HepG2 (cell line): ENCODE data around the gene PCED1B. TPM values are rescaled to one million over a fixed set of nuclear protein-coding genes. Genes with fewer than 3 reads are reported as not detected.

Experiments
- ATAC-seq: fragments of 200-7000 bp; cut with Tn5 transposase; 3 replicates; pipeline ENCODE4 v1.9.1; 2020; ENCODE audit warnings: mild to moderate bottlenecking, moderate library complexity
- BruUV-seq: library from RNA; stranded (reverse); fragments of 400-500 nt; replicated peaks from 2 replicates; lab custom pipeline; 2021; lab: Mats Ljungman, UMichigan
- CTCF ChIA-PET: fragments of 300-600 bp; formaldehyde crosslinking; extraction: SDS; loops from one replicate; lab custom pipeline; 2021; ENCODE audit warnings: low total read pairs, inconsistent platforms, low intra/inter-chr PET ratio; lab: Yijun Ruan, JAX
- POLR2A ChIA-PET: fragments of 350-600 bp; sonication (Branson Sonifier 250); formaldehyde crosslinking; loops from one replicate; lab custom pipeline; 2020; ENCODE audit warnings: antibody characterized with exemption, inconsistent platforms; lab: Yijun Ruan, JAX
- DNase-seq: peaks from one replicate; pipeline ENCODE4 v3.0.0-alpha.2; 2015; ENCODE audit warnings: low spot score
- FAIRE-seq: peaks from 3 replicates; lab custom pipeline; 2011; peaks lifted over from hg19 to GRCh38; lab: Jason Lieb, UNC
- H2AFZ ChIP-seq: one replicate; pipeline ENCODE4 v1.6.1; 2011; ENCODE audit warnings: low read length, inconsistent platforms
- H3K27ac ChIP-seq: fragments of 300-600 bp; 3 replicates; pipeline ENCODE4 v1.8.0; 2011; ENCODE audit warnings: mixed run types, mild to moderate bottlenecking, mixed read lengths, low read length, inconsistent platforms; ENCODE audit not compliant: insufficient read depth; ENCODE audit errors: extremely low read length
- H3K27me3 ChIP-seq, 2 experiments: fragments of 200-600 bp in 1 of 2; 2 replicates in 1 of 2; 3 replicates in 1 of 2; pipeline versions ENCODE4 v1.6.0 to v1.8.0; 2011; ENCODE audit warnings: low read length in 2 of 2, mild to moderate bottlenecking in 2 of 2, moderate library complexity in 2 of 2, inconsistent platforms in 1 of 2; ENCODE audit not compliant: insufficient read depth in 2 of 2, control insufficient read depth in 1 of 2
- H3K36me3 ChIP-seq, 2 experiments: fragments of 200-600 bp in 1 of 2; replicated peaks in 1 of 2; 2 replicates in 1 of 2; 3 replicates in 1 of 2; pipeline versions ENCODE4 v1.5.1 to v1.8.0; 2011; ENCODE audit warnings: low read length in 2 of 2, inconsistent platforms in 1 of 2; ENCODE audit not compliant: insufficient read depth in 2 of 2, control insufficient read depth in 1 of 2
- H3K4me1 ChIP-seq: 2 replicates; pipeline ENCODE4 v1.5.1; 2012; ENCODE audit warnings: low read length, inconsistent platforms; ENCODE audit not compliant: insufficient read depth
- H3K4me2 ChIP-seq: 2 replicates; pipeline ENCODE4 v1.6.0; 2011; ENCODE audit warnings: low read depth, low read length, inconsistent platforms
- H3K4me3 ChIP-seq, 3 experiments: fragments of 200-600 bp in 1 of 3; sonication (generic), shearing (Covaris generic) in 1 of 3; replicated peaks in 1 of 3; 2 replicates each; pipeline ENCODE4 v1.5.1; 2011 to 2016; ENCODE audit warnings: low read length in 3 of 3, inconsistent platforms in 2 of 3, low read depth in 2 of 3, mild to moderate bottlenecking in 2 of 3, control low read depth in 1 of 3, mixed read lengths in 1 of 3; ENCODE audit not compliant: insufficient read depth in 1 of 3
- H3K79me2 ChIP-seq: one replicate; pipeline ENCODE4 v1.6.1; 2011; ENCODE audit warnings: low read length, inconsistent platforms; ENCODE audit not compliant: insufficient read depth
- H3K9ac ChIP-seq: 2 replicates; pipeline ENCODE4 v1.6.0; 2011; ENCODE audit warnings: mild to moderate bottlenecking, low read depth, low read length, inconsistent platforms; ENCODE audit not compliant: insufficient read depth
- H3K9me3 ChIP-seq: 2 replicates; pipeline ENCODE4 v1.5.1; 2012; ENCODE audit warnings: mild to moderate bottlenecking, low read length
- H4K20me1 ChIP-seq: 2 replicates; pipeline ENCODE4 v1.6.0; 2011; ENCODE audit warnings: inconsistent platforms, mild to moderate bottlenecking, low read length, moderate library complexity; ENCODE audit not compliant: insufficient read depth
- ATM ChIP-seq: fragments of 450-650 bp; IDR thresholded peaks from 2 replicates; pipeline ENCODE4 v1.7.1; 2017; ENCODE audit warnings: mild to moderate bottlenecking, borderline replicate concordance
- EED ChIP-seq: sonication (generic); formaldehyde crosslinking; IDR thresholded peaks from 2 replicates; pipeline ENCODE4 v1.5.0; 2020; ENCODE audit warnings: mild to moderate bottlenecking, missing genetic modification reagents
- PRDM15 ChIP-seq: sonication (generic); formaldehyde crosslinking; IDR thresholded peaks from 2 replicates; pipeline ENCODE4 v1.4.0; 2020; ENCODE audit warnings: missing genetic modification reagents
- SAFB2 ChIP-seq: sonication (generic); formaldehyde crosslinking; IDR thresholded peaks from 2 replicates; pipeline ENCODE4 v1.5.1; 2020; ENCODE audit warnings: missing genetic modification reagents, low read depth, mild to moderate bottlenecking, borderline replicate concordance
- SRY ChIP-seq: sonication (generic); formaldehyde crosslinking; IDR thresholded peaks from 2 replicates; pipeline ENCODE4 v1.8.0; 2022; ENCODE audit warnings: mild to moderate bottlenecking, missing genetic modification reagents
- ZIK1 ChIP-seq: sonication (generic); formaldehyde crosslinking; IDR thresholded peaks from 2 replicates; pipeline ENCODE4 v1.5.0; 2020; ENCODE audit warnings: mild to moderate bottlenecking, low read depth, missing genetic modification reagents, borderline replicate concordance
- ZNF382 ChIP-seq: sonication (generic); formaldehyde crosslinking; IDR thresholded peaks from 2 replicates; pipeline ENCODE4 v1.5.0; 2020; ENCODE audit warnings: missing genetic modification reagents, mild to moderate bottlenecking, borderline replicate concordance
- WGBS: methylation state at CpG from one replicate; pipeline ENCODE4 v1.1.6; 2017; ENCODE audit warnings: low lambda C conversion rate; 5-methylcytosine and 5-hydroxymethylcytosine counted together
- in situ Hi-C: cut with HindIII; loops from 2 replicates; pipeline ENCODE4 v1.10.0; 2017; ENCODE audit warnings: low pct_unique_long_range_greater_than_20kb; ENCODE audit not compliant: extremely low pct_ligation_motif_present
- intact Hi-C: fragments of 100-400 bp; cut with micrococcal nuclease; formaldehyde crosslinking; loops from one replicate; pipeline ENCODE4 v1.10.0; 2022; ENCODE audit not compliant: unreplicated experiment
- polyA plus RNA-seq, 8 experiments: library from polyadenylated mRNA; depleted of rRNA in 3 of 8; stranded (reverse) in 7 of 8; unstranded in 1 of 8; fragments of >200 nt; fragmentation: Illumina TruSeq in 4 of 8; extraction: Trizol in 4 of 8; gene quantifications; 2 replicates each; pipeline versions ENCODE4 v1.2.1 to v1.2.3, GENCODE V29; 2011 to 2016; ENCODE audit warnings: low read depth in 4 of 8, missing spikeins in 1 of 8, mixed read lengths in 1 of 8; ENCODE audit not compliant: insufficient read depth in 1 of 8
- total RNA-seq, 5 experiments: library from RNA; depleted of rRNA; stranded (reverse); fragments of >200 nt; fragmentation: Illumina TruSeq; extraction: Trizol; gene quantifications; 2 replicates each; pipeline ENCODE4 v1.2.3, GENCODE V29; 2016; ENCODE audit warnings: low read depth in 1 of 5
- TF ChIP-seq, protein P1 (sequence below): sonication (generic); formaldehyde crosslinking; IDR thresholded peaks from 2 replicates; pipeline ENCODE4 v1.8.1; 2023; ENCODE audit warnings: missing genetic modification reagents, inconsistent platforms, borderline replicate concordance

Gene PCED1B
- total and polyA plus RNA-seq, 2 of the 13 experiments (the other 11 are each of a cell fraction or from before 2014, with no cell fraction given), result 0.11 to 0.37 TPM

DNA sequence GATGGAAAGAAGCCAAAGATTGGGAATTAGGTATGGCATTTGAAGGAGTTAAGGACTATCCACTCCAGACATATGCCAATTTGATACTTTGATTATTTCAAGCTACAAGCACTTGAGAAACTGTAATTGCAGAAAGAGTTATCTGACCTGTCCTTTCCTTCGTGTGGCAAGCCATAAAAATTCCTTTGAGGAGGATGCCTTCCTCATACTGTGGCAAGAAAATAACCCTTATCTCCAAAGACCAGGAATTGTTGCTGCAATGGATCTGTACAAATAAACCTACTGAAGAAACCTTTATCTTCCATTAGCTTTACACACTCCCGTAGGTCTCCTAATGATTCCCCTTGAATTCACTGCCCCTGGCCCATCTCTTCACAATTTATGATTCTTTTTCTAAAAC is 165.4 kb downstream of the PCED1B start:
- no peaks in the 10 kb centered on the region for H3K79me2 ChIP-seq
- CTCF ChIA-PET, result no interaction called here
- H3K36me3 ChIP-seq, result no peaks in the 10 kb centered on the region
- peaks cover 0 to 1% of the 10 kb centered on the region in 2 experiments; a peak in 1 of 5 replicates for H3K27me3 ChIP-seq
- POLR2A ChIA-PET, result no interaction called here
- intact Hi-C loops (no loop called here), in situ Hi-C loops (no loop called here)
- ATAC-seq (no peak), DNase-seq (no peak), FAIRE-seq (no peak)
- no peak overlapping the region for H2AFZ ChIP-seq
- 5% methylated on average over 2 of the region's 2 CpGs for WGBS
- H3K9me3 ChIP-seq, result no peaks in the 10 kb centered on the region
- no TSS peak for BruUV-seq
- TF ChIP-seq SRY (CRISPR knock-in tag) (no peak), ZIK1 (CRISPR knock-in tag) (no peak), ZNF382 (no peak), EED (CRISPR knock-in tag) (no peak), SAFB2 (CRISPR knock-in tag) (no peak), ATM (no peak), PRDM15 (CRISPR knock-in tag) (no peak)
- TF ChIP-seq, protein P1, sequence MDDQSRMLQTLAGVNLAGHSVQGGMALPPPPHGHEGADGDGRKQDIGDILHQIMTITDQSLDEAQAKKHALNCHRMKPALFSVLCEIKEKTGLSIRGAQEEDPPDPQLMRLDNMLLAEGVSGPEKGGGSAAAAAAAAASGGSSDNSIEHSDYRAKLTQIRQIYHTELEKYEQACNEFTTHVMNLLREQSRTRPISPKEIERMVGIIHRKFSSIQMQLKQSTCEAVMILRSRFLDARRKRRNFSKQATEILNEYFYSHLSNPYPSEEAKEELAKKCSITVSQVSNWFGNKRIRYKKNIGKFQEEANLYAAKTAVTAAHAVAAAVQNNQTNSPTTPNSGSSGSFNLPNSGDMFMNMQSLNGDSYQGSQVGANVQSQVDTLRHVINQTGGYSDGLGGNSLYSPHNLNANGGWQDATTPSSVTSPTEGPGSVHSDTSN (CRISPR knock-in tag), result no peak
- H3K9ac ChIP-seq, result no peak overlapping the region
- no peaks in the 10 kb centered on the region for H4K20me1 ChIP-seq
- no peaks in the 10 kb centered on the region for H3K4me1 ChIP-seq
- H3K4me2 ChIP-seq, result no peak overlapping the region
- H3K4me3 ChIP-seq, result no peak overlapping the region
- H3K27ac ChIP-seq, result no peak overlapping the region
